GM18519 (cell line): ENCODE data around the gene EFHC2.

ENCODE experiments used
- ATAC-seq: cut with Tn5 transposase; IDR thresholded peaks from one replicate; pipeline ENCODE4 v1.9.1; 2021; ENCODE audit warnings: mild to moderate bottlenecking, moderate library complexity; ENCODE audit not compliant: unreplicated experiment, low FRiP score

EFHC2 gene, protein sequence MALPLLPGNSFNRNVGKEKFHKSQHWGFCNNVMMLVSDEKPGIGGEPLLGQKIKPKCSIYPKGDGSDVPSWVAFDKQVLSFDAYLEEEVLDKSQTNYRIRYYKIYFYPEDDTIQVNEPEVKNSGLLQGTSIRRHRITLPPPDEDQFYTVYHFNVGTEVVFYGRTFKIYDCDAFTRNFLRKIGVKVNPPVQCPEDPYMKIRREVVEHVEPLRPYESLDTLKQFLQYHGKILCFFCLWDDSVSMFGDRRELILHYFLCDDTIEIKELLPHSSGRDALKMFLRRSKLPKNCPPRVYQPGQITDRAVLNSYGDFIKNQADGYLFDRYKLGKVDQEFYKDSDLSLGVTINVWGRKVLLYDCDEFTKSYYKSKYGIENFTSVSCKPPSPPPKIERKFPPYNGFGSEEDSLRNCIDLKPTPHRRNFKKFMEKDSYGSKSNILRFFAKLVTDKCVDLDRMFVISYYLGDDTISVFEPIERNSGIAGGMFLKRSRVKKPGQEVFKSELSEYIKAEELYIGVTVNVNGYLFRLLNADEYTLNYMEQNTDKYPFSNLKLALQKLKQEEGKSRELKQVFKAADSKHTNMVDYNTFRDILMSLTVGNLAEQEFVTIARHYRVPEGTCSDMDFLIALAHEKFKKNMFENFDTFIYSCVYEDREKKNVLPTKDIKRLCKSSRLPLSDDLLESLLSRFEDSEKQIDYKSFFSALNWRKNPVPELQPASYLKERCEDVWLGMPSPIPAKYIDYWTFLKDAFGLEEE

DNA sequence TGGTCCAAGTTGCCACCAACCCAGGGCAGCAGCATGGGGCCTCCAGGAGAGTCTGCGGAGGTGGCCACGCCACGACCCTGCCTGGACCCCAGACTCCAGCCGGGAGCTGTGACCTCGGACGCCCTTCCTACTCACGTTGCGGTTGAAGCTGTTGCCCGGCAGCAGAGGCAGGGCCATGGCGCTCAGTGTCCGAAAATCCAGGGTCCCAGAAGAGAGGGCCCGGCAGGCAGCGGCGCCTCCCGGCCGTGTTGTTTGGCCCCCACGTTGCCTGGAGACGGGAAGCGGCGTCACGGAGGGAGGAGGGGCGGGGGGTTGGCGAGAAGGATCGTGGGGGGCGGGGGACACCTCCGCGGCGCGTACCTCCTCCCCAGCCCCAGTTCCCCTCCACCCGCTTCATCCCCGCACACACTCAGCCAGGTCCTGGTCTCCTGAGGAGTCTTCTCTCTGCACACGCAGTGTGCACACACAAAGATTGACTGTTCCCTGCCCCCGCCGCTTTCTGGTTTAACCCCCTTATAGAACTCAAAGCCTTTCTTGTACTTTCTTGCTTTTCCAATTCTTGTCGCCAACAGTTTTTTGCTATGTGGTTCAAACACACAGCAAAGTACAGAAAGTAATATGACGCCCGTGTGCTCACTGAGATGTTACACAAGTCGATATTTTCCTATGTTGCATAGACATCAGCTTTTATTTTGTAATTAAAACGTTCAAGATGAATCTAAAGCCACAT is at the start of gene EFHC2:
Gene EFHC2 (minus strand): TSS at position 261 of the 730 bp plus-strand sequence. CDS start 84 bp downstream, at position 177.
- no peak for ATAC-seq

DNA sequence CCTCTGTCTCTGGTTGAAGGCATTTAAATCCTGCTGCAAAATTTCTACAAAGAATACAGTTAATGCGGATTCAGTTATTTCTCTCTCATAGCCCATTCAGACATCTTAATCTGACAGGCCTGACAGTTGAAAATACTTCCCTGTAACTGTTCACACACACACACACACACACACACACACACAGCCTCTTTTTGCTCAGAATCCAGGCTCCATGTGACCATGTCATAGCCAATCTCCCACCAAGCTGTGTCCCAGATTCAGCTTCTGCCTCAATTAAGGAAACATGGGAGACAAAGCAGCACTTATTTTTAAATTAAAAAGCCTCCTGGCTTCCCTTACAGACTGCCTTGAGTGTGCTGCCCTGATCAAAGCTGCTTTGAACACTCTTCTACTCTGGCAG is 49.3 kb upstream of the EFHC2 start:
- ATAC-seq = no peak

DNA sequence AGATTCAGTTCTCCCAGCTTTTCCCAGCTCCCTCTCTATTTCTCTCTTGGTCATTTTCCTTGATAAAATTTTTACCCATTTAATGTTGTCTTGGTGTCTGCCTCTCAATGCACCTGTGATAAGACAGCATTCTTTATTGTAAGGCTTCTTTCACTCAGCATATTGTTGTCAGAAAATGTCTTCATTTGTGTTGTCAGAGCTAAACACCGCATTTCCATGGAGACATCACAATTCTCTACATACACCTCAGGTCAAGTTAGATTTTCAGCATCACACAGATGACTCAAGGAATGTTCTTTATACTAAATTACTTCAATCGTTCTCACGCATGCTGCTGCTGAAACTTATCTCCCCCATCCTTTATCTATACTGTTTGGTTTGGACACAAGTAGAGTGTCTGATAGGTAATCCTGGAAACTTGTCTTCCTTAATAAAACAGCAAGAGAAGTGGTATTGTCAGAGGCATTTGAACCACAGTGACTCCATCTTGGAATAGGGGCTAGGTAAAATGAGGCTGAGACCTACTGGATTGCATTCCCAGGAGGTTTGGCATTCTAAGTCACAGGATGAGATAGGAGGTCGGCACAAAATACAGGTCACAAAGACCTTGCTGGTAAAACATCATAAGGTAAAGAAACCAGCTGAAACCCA is 41.3 kb upstream of the EFHC2 start:
- no peak for ATAC-seq

DNA sequence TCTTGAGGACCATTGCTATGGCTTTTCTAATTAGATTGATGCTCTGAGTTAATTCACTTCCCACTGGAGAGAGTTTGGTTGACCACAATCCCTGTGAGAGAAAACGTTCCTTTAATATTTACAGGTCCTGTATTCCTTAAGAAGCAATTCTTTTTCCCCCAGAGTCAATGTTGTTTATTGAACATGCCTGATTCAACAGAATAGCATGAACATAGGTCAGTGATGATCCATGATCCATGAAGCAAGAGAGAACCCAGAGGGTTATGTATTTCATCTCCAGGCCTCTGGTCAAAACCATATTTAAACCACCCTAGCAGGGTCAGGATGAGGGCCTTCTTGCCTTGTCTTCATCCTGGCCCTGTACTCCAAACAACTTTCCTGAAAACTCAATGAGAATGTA is 39.4 kb upstream of the EFHC2 start:
- no peak for ATAC-seq

DNA sequence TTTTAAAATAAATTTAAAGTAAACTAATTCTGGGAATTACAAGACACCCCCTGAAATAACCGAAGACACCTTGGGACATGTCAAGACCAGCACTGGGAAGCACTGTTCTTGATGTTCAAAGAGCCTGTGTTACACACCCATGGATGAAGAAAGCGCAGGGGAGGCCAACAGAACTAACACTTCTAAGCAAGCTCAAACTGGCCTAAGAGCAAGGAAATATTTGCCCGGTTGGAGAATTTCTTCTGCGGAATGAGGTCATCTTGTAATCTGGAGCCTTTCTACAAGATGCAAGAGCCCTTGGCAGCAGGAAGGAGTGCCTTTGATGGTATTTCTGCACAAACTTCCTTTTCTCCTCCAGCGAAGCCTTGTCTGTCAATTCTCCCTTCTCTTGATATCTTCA is 9.3 kb upstream of the EFHC2 start:
- no peak for ATAC-seq

DNA sequence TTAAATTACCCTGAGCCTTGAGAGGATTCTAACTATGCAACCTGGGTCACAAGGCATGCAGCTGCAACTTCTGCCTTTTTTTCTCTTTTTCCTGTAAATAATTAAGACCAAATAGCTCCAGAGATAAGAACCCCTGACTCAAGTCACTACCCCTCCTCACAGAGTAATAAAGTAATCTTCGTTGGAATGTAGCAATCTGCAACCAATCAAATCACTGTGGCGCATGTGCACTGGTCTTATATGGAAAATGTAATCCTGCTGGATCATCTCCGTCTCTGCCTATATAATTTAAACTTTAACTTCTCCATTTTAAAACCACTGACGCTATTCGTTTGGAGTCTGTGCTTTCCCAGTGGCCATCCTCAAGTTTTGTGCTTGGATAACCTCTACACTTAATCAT is 6.1 kb upstream of the EFHC2 start:
- ATAC-seq = no peak

DNA sequence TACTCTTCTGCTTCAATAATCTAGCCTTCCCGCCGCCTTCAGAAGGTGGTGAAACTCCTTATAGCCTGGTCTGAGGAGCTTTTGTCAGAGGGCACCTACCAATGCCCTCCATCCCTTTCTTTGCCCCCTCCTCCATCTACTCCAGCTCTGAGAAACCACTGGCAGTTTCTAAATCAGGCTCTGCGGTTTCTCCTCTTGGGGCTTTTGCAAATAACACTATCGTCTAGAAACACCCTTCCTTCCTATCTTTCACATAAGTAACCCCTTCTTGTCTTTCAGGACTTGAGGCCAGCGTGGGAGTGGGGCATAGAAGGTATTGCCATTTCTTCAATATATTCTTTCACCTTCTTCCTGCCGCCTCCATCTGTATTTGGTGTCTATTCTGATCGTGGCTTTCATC is 1.2 kb upstream of the EFHC2 start:
- no peak for ATAC-seq

DNA sequence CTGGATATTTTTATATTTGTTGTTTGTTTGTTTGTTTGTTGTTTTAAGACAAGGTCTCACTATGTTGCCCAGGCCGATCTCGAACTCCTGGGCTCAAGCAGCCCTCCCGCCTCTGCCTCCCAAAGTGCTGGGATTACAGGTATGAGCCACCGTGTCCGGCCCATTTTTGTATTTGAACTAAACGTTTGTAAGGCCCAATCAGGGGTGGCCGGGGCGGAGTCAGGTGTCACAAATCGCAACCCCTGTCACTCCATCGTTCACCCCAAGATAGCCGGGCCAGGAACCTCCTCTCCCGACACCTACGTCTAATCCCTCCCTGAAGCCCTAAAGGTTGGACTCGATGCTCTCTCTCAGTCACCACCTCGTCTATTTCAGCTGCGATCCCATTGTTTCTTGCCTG is 722 bp upstream of the EFHC2 start:
- ATAC-seq = no peak

DNA sequence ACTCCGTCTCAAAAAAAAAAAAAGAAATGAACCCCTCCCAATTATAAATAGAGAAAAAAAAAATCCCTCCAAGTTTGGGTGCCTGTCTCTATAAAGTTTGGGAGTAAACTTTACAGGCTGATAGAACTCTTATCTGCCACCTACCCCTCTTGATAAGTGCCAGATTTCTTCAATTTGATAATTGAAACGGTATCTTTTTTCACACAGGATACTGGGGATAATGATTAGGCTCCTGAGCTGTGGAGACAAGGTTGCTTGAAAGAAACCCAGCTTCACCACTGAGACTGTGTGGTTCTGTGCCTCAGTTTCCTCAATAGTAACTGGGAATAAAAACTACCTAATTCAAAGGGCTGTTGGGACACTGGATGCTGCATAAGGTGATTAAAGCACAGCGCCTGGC is 606 bp downstream of the EFHC2 start:
- ATAC-seq = no peak

DNA sequence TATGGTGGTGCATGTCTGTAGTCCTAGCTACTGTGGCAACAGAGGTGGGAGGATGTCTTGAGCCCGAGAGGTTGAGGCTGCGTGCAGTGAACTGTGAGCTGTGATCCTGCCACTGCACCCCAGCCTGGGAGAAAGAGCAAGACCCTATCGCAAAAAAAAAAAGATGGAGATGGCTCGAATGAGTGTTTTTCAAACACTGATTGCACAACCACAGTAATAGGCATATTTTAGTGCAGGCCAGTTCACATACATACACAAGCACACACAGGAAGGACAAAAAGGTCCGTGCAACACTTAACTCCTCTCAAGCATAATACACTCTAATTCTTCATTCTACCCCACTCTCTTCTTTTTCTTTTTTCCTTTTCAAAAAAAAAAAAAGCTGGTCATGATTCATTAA is 5.1 kb downstream of the EFHC2 start:
- ATAC-seq = no peak

DNA sequence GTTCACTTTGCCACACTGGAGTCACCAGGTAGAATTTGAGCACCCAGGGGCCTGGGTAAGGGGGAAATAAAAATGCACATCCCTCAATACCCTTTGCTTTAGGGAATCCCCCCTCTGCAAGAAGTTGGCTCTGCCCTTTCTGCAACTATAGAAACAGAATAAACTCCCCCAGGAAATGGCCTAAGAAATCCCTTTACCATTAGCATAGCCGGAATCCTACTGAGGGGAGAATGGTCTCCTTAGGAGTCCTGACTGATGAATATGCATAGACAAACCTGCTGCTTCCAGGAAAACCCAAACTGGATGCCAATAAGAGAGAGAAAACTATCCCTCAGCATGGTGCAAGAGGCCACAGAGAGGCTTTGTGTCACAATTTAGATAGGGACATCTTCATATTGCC is 11.0 kb downstream of the EFHC2 start:
- no peak for ATAC-seq

DNA sequence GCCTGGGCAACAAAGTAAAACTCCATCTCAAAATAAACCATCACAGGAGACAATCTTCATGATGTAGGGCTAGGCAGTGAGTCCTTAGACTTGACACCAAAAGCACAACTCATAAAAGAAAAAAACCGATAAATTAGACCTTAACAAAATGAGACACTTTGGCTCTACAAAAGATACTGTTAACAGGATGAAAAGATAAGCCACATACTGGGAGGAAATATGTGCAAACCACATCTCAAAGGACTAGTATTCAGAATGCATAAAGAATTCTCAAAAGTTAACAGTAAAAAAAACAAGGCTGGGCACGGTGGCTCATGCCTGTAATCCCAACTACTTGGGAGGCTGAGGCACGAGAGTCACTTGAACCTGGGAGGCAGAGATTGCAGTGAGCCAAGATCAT is 13.2 kb downstream of the EFHC2 start:
- no peak for ATAC-seq

DNA sequence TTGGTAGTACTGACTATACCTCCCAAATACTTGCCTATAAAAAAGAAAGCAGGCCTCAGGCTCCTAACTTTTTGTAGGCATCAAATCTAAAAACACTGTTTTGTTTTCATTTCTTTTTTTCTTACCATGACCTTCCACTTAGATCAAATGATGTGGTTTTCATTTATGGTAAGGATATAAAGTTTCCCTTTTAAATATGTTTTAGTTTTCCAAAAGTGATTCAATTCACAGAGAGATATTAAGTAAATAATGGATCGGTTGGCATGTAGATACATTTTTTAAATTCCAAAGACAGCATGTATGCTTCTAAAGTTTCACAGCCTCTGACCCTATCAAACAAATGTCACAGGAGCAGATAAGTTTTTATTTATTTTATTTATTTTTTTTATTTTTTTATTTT is 23.9 kb downstream of the EFHC2 start:
- no peak for ATAC-seq

DNA sequence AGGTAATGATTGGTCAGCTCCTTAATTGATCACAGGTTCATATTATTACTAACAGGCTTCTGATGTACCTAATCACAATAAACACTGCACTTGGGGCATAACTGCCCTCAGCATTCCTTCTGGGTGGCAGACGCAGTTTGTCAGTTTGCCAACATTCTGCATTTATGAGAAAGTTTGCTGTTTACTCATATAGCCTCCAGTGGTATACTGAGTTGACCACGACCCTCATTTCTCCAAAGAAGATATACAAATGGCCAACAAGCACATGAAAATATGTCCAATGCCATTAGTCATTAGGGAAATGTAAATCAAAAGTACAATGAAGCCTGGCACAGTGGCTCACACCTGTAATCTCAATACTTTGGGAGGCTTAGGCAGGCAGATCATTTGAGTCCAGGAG is 26.3 kb downstream of the EFHC2 start:
- ATAC-seq = no peak

DNA sequence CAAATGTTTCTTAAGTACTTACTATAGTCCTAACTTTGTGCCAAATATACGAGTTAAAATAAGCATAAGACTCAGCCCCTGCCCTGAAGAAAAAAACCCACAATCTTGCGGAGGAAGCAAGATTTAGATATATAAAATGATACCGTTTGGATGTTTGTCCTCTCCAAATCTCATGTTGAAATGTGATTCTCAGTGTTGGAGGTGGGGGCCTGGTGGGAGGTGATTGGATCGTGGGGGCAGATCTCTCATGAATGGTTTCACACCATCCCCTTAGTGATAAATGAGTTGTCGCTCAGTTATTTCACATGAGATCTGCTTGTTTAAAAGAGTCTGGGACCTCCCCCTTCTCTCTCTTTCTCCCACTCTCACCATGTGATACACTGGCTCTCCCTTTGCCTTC is 28.7 kb downstream of the EFHC2 start:
- no peak for ATAC-seq

DNA sequence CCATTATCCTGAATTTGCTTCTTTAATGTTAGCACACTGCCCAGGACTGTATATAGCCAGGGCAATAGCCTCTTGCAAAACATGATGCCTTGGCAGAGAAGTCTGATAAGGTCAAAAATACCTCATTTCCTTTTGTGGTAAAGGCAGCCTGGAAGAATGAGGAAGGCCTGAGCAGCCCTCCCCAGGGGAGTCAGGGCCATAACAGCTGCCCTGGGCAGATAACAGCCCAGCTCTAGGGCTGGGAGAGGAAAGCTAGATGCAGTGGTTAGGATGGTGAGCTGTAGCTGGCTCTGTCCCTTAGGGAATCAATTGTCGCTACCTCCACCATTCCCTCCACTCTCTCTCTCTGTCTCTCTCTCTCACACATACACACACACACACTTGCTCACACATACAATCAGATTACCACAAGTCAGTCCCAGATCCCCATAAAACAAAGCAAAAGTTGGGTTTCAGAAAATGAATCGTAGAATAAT is 29.2 kb downstream of the EFHC2 start:
- no peak for ATAC-seq

DNA sequence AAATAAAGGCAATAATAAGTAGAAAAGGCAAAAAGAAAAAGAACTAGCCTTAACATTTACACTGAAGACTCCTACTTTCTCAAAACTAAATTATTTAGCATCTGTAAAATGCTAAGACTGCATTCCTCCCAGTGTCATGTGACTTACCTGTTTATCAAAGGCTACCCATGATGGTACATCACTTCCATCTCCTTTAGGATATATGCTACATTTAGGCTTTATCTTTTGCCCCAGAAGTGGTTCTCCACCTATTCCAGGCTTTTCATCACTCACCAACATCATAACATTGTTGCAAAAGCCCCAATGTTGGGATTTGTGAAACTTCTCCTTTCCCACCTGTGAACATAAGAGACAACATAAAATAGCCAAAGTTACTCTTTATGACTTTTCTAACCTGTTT is 31.1 kb downstream of the EFHC2 start:
- no peak for ATAC-seq

DNA sequence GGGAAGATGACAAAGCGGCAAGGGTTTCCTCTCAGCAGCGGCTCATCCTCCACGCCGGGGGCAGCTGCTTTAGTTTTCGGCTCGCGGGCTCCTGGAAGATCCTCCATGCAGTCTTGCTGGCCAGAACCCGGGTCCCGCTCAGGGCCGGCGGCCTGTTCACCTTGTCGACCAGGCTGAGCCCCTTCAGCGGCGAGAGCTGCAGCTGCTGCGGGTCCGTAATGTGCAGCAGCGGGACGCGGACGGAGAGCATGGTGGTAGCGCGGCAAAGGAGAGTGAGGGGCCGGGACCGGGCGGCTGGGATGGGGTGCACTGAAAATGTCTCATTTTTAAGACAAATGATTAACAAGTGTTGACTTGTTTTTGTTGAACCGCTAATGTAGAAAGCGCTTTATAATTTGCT is 33.2 kb downstream of the EFHC2 start:
- no peak for ATAC-seq

DNA sequence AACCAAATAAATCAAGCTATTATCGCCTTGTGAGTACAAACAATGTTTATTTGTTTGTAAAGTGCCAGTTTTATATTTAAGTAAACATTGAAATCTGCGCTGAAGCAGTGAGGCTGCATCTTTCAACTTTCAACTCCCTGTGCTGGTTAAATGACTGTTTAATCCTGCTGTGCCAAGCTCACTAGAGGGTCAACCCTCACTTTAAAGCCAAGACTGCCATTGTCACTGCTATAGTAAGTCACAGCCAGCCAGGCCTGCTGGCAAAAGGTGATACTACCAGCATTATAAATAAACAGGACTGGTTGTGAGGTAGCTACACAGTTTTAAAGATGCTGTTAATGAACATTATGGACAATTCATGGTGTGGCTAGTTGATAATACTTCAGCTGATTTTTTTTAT is 34.6 kb downstream of the EFHC2 start:
- ATAC-seq = no peak

DNA sequence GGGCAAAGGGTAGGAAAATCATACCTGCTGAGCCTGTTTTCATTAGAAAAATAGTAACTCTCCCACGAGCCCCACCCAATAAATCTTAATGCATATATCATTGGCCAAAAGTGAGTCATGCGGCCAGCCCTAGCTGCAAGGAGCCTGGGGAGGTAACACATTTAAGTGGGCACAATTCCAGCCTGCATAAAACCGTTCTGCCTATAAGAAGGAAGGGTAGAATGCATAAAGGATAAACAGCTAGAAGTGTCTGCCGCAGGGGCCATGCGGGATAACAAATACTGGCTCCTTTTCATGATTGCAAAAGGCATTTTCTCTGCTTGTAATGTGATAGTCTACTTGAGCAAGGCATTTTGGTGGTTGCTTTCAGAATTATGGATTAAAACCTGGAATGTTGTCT is 37.1 kb downstream of the EFHC2 start:
- no peak for ATAC-seq

DNA sequence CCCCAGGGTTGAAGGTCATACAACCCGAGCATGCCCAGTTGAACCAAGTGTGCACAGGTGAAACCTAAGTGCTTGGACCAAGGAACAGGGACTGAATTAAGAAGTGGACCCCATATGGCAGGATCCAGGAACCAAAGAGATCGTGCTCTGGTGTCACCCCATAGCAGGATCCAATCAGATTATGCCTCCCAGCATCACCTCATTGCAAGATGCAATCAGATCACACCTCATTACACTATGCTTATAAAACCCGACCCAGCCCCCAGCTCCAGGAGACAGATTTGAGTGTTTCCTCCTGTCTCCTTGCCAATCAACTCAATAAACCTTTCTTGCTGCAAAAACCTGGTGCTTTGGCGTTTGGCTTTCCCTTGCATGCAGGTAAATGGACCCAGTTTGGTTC is 37.6 kb downstream of the EFHC2 start:
- ATAC-seq = no peak
